Stimulated activated CD8-positive, alpha-beta memory T cell treated with anti-CD3 and anti-CD28 coated beads, Interleukin-12 subunit alpha, Interleukin-12 subunit beta, amount 100 ng/mL, for 1 hour (primary cell): Measurements from ENCODE around the gene NMUR2.

Experiments
- DNase-seq: peaks from one replicate; pipeline ENCODE4 v3.0.0-alpha.2; 2020; ENCODE audit warnings: low read depth

NMUR2 gene

GRCh38 chr5:152369298-152369697 is 35.8 kb downstream of the NMUR2 start:
- DNase-seq, result no peak

GRCh38 chr5:152367554-152367953 is 37.5 kb downstream of the NMUR2 start:
- no peak for DNase-seq

GRCh38 chr5:152366716-152367115 is 38.4 kb downstream of the NMUR2 start:
- no peak for DNase-seq

- DNase-seq, result no peak
Observed at GRCh38 chr5:152364899-152365298, 40.2 kb downstream of the NMUR2 start.

GRCh38 chr5:152364172-152364571 is 40.9 kb downstream of the NMUR2 start:
- DNase-seq, result no peak

- no peak for DNase-seq
Observed at GRCh38 chr5:152358861-152359568, 46.1 kb downstream of the NMUR2 start.

GRCh38 chr5:152356506-152356905 is 48.6 kb downstream of the NMUR2 start:
- no peak for DNase-seq

GRCh38 chr5:152355061-152355460 is 50.0 kb downstream of the NMUR2 start:
- no peak for DNase-seq

GRCh38 chr5:152353001-152353400 is 52.1 kb downstream of the NMUR2 start:
- no peak for DNase-seq

- no peak for DNase-seq
Observed at GRCh38 chr5:152349683-152350526, 55.2 kb downstream of the NMUR2 start.
